HG03060 (cell line): Measurements from ENCODE around the gene TPSAB1.

Source experiments
- ATAC-seq: cut with Tn5 transposase; IDR thresholded peaks from one replicate; pipeline ENCODE4 v1.9.1; 2021; ENCODE audit warnings: low read depth, moderate number of reproducible peaks; ENCODE audit not compliant: unreplicated experiment

Gene TPSAB1

DNA sequence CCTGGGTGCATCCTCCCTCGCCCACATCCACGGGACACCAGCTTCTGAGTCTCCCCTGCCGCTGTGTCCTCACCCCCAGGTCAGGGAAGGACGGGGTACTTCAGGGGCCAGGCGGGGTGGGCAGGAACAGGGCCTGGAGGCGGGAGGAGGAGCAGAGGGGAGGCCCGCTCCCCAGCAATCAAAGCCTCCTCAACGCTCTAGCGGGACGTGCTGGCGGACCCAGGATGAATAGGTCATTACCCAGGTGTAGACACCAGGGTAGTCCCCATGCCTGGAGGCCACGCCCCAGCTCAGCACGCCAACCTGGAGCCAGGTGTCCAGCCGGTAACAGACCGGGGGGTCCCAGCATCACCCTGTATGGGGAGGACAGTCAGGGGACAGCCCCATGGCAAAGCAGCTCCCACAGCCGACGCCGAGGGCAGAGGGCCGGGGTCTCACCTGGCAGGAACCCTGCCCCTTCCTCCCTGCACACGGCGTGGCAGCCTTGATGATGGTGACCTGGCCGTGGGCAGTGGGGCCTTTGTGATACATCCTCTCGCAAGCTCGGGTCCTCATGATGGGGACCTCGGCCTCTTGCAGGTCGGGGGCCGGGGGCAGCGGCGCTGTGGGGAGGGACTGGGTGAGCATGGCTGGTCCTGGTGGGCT lies 39.6 kb downstream of the TPSAB1 start:
- no peak for ATAC-seq

DNA sequence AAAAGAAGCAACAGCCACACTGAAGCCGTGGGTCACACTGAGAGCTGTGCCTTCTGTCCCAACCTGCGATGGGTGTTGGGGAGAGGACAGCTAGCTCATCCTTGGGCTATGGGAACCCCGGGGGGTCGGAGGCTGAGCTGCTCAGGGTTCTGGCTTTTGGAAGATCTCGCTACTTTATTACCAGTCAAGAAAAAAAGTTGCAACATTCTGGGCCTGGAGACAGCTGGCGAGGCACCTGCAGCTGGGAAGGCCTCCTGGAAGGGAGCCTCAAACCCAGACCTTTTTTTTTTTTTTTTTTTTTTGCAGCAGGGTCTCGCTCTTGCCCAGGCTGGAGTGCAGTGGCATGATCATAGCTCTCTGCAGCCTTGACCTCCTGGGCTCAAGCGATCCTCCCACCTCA lies 40.3 kb downstream of the TPSAB1 start:
- no peak for ATAC-seq

DNA sequence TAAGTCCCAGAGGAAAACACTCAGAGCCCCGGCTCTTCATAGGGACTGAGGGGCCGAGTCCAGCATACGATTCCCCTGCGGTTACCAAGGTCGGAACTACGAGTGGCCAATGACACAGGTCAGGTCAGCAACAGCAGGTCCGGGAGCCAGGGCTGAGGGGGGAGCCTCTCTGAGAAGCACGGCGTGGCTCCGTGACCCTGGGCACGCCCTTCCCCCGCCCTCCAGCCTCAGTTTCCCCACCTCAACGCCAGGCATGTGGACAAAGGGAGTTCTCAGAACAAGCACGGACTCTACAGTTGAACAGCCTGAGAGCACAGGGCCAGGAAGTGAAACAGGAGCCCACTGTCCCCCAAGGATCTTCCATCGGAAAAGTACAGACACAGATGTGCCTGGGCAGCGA lies 41.0 kb downstream of the TPSAB1 start:
- ATAC-seq: no peak

DNA sequence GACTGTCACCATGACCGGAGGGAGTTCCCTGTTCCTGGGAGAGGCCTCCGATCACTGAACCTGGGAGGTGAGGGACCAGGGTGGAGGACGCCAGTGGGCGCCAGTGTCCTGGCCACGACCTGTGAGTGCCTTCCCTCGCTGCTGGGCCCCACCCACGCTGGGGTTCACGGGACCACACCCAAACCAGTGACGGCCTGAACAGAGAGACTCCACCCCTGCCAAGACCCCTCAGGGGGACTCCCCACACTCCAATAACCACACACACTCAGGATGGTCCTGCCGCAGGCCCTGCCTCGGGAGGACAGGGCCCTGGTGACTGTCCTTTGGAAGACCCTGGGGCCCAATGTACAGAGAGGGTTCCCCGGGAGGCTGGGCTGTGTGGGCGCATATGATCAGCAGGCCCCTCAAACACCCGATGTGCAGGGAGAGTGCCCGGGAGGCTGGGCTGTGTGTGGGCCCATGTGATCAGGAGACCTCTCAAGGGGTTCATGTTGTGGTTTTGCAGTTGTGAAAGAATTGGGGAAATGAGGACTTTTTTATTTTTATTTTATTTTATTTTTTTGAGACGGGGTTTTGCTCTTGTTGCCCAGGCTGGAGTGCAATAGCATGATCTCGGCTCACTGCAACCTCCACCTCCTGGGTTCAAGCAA lies 41.9 kb downstream of the TPSAB1 start:
- ATAC-seq: no peak

DNA sequence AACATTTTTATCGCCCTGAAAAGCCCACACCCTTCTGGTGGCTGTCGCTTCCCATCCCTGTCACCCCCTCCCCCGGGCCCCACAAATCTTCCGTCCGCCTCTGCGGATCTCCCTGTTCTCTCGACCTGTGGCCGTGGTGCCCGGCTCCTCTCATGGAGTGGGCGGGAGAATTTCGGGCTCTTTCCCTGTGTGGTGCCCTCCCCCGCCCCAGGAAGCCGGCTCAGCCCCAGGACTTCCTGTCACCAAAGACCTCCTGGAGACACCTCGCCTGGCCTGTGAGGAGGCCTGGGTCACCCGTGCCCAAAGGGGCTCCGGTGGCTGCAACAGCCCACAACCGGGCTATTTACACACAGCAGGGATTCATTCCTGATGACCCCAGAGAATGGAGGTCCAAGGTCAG lies 42.8 kb downstream of the TPSAB1 start:
- no peak for ATAC-seq

DNA sequence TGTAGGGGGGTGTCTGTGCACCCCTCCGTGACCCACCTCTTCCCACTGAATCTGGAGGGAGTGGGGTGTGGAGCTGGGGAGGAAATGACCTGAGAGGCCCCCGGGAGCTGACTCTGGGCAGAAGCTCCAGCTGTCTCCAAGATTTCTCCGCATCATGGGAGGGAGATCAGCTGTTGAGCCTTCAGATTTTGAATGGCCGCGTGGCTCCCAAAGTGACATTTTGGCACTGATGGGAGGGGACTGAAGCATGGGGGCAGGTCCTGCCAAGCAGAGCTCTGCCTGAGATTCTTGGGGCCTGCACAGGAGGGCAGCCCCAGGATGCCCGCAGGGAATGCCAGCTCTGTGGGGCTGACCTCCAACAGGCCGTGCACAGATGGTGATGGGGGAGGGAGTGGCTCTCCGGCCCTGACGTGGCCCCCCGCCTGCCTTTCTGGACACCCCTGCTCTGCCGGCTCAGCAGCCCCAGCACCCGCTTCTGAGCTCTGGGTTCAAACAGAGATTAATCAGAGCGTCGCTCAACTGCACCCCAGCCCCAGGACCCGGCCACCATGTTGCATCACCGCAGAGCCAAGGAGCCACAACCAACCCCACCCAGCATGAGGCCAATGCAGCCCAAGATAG lies 43.6 kb downstream of the TPSAB1 start:
- no peak for ATAC-seq

DNA sequence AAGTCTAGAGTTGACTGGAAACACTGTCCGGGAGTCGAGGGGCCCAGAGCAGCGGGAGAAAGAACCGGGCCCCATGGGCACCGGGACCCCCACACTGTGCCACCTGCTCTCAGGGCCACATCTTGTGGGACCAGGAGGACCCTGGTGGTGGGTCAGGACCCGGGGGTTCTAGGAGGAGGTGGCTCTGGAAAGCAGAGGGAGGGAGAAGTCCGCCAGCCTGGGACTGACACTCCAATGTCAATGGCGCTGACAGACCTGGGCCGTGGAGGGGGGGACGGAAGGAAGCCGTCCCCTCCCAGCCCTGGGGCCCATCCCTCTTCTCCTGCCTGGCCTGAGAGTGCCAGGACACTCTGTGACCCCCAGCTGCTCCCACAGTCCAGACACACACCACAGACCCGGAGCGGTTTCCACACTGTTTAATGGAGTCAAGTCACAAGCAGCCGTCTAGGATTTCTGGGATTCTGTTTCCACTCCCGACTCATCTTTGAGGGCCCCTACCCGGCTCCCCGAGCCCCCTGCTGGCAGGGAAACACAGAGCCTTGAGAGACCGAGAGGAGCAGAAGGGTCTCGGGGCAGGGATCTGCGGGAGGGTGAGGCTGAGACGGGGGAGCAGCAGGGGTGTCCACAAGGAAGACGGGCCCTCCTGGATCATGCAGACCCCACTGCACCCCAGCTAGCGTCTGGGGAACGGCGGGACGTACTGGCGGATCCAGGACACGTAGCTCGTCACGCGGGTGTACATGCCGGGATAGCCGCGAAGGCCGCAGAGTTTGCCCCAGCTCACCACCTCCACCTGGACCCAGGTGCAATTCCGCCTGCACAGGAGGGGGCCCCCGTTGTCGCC lies 45.4 kb downstream of the TPSAB1 start:
- ATAC-seq: no peak

DNA sequence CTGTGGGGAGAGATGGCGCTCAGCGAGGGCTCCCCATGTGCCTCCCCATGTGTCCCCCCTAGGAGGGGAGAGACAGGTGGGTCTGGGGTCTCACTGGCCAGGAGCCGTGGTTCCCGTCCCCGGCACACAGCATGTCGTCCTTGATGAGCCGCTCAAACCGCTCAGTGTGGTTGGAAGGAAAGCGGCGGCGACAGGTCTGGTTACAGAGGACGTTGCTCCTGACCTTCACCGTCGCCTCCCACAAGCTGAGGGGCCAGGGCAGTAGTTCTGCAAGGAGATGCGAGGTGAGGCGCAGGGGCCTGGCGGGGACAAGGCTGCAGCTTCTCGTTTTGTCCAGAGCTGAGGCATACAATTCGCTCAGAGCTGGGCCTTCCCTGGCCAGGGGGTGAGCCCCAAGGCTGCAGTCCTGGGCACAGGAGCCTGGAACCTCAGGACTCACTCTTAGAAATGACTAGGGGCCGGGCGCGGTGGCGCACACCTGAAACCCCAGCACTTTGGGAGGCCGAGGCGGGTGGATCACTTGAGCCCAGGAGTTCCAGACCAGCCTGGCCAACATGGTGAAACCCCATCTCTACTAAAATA lies 46.1 kb downstream of the TPSAB1 start:
- no peak for ATAC-seq

DNA sequence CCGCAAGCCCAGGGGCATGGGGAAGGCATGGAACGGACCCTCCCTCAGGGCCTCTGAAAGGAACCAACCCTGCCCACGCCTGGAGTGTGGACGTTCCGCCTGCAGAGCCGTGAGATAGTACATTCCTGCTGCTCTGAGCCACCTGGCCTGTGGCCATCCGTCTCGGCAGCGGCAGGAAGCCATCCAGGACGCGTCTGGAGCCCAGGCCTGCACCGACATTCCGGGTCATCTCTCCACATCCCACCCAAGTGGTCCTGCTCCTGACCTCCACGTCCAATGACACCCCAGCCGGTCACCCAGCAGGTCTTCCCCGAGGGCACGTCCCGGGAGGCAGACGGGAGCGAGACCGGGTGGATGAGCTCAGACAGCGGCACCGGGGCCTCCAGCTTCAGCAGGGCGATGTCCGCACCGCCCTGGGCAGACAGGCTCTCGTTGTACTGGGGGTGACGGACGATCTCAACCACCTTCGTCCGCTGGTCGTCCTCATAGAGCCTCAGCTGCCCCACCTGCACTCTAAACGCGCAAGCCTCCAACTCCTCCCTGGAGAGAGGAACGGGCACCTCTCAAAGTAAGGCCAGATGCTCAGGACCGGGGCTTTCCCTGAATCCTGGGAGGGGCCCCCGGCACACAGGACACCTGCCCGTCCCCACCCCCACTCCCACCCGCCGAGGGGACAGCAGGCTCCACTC lies 47.6 kb downstream of the TPSAB1 start:
- ATAC-seq: no peak

DNA sequence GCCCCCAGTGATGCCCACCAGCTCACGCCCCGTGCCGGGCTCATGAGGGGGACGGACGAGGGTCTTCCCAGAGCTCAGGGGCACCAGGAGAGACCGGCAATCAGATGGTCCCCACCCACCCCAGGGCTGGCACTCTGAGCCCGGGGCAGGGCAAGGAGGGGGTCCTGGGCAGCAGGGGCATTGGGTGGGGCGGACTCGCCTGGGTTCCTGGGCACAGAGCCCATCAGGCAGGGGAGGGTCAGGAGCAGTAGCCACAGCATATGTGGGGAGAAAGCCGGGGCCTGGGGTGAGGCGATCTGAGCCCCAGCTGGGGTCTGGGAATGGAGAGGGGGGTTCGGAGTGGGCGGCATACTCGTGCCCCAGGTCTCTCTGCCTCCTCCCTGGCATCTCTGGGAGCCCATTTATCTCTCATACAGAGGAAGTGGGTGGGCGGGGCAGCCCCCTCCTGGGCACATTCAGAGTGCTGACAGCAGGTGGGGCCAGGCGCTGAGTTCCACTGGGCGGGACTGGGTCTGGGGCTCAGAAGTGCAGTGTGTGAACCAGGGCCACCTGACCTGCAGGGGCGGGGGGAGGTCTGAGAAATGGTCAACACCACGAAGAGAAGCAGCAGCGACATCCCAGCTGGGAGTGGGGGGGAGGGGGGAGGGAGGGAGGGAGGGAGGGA lies 48.4 kb downstream of the TPSAB1 start:
- no peak for ATAC-seq

DNA sequence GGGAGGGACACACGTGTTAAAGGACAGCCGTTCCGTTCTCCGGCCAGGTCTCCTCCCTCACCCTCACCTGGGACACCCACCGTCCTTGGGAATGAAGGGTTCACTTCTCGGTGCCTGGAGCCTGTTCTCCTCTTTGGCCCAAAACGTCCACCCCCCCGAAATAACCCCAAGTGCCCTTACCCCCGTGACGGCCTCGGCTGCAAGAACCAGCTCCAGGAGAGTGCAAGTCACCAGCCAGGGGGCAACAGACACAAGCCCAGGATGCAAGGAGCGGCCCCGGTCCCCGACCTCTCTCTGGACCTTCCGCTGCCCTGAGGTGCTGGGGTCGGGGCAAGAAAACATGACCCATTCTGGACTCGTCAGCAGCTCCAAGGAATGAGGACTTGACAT lies 49.0 kb downstream of the TPSAB1 start:
- ATAC-seq: no peak

DNA sequence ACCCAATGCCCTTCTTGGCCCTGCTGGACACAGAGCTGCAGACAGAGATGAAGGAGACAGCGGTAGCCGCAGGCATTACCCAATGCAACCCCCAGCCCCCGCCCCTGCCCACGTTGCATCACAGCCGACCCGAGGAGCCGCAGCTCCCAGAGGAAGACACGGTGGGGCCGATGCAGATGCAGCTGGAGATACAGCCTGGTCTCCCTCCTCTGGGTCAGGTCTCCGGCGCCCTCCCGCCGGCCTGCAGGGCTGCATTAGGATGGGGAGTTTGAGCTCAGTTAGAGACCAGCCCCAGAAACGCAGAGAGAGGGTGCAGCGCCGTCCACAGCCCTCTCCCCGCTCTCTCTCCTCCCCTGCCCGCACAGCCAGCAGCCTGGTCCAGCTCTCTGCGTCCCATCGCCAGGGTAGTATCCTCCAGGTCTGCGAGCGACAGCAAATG lies 49.6 kb downstream of the TPSAB1 start:
- no peak for ATAC-seq

DNA sequence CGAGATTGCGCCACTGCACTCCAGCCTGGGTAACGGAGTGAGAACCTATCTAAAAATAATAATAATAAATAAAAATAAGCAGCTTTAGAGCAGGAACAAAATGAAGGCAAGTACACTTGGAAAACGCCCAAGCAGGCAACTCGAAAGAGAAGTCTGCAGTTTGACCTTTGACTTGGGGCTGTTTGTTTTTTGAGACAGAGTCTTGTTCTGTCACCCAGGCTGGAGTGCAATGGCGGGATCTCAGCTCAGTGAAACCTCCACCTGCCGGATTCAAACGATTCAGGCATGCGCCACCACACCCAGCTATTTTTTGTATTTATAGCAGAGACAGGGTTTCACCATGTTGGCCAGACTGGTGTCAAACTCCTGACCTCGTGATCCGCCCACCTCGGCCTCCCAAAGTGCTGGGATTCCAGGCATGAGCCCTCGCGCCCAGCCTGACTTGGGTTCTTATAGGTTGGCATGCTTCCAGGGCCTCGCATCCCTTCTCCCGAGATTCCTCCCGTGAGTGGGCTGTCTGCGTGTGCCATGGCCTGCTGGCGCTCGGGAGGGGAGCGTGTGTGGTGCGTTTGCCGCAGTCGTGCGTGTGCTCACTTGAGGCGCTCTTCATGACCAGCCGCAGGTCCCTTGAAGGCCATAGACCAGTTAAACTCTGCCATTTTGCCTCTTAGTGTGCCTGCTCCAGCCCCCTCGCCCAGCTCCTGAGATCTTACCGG lies 50.5 kb downstream of the TPSAB1 start:
- no peak for ATAC-seq

DNA sequence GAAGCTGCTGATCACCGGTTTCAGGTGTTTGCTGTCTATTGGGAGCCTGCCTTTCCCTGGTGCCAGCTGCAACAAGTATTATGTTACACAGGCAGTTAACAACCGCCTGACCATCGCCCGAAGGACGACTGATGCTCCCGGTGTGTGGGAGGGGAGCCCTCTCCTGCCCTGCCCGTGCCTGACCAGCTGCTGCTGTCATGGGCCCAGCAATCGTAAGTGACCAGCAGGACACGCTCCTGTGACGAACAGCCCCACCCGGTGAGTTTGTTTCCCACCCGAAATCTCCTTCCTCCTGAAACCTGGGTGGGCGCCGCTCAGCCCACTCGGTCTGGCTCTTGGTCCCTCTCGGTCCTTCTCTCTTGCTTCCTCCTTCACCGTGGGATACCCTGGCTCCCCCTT lies 51.1 kb downstream of the TPSAB1 start:
- ATAC-seq: no peak
